PC-3 (cell line): ENCODE results near the gene EPS8.

Experiments used
- EZH2phosphoT487 ChIP-seq: fragments of 300-600 bp; sonication (generic); IDR thresholded peaks from 2 replicates; pipeline ENCODE4 v1.6.1; 2018; ENCODE audit warnings: mild to moderate bottlenecking, antibody characterized with exemption, low read length, borderline replicate concordance
- TF ChIP-seq, protein P1 (sequence below): fragments of 300-600 bp; sonication (generic); conservative IDR thresholded peaks from 2 replicates; pipeline ENCODE4 v1.5.1; 2017; ENCODE audit warnings: antibody characterized with exemption, low read depth, mild to moderate bottlenecking, low read length

DNA sequence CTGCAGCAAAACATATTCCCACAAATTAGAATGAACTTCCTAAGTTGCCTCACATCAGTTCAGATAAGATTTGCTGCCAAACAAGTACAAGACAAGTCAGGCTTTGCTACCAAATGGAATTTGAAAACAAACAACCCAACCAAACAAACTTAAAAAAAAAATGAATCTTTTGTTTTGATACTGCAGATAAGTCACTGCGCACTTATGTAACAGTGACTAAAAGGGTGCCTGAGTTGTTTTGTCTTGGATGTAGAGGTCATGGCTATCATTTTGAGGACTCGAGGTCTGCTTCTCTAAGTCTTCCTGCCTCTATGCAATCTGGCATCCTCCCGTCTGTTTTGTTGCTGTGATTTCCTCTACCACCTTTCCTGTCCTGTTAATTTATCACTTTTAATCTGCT is 11.1 kb upstream of the EPS8 start:
- TF ChIP-seq, protein P1, sequence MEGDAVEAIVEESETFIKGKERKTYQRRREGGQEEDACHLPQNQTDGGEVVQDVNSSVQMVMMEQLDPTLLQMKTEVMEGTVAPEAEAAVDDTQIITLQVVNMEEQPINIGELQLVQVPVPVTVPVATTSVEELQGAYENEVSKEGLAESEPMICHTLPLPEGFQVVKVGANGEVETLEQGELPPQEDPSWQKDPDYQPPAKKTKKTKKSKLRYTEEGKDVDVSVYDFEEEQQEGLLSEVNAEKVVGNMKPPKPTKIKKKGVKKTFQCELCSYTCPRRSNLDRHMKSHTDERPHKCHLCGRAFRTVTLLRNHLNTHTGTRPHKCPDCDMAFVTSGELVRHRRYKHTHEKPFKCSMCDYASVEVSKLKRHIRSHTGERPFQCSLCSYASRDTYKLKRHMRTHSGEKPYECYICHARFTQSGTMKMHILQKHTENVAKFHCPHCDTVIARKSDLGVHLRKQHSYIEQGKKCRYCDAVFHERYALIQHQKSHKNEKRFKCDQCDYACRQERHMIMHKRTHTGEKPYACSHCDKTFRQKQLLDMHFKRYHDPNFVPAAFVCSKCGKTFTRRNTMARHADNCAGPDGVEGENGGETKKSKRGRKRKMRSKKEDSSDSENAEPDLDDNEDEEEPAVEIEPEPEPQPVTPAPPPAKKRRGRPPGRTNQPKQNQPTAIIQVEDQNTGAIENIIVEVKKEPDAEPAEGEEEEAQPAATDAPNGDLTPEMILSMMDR, result no peak
- no peak for TF ChIP-seq EZH2phosphoT487
